ENCODE results near the gene SLC16A3.
"Not testable (repeated sequence)": the region's sequence is repeated elsewhere in the genome, so short reads cannot be mapped to it uniquely, and the experiment has no call there.

Gene SLC16A3

DNA sequence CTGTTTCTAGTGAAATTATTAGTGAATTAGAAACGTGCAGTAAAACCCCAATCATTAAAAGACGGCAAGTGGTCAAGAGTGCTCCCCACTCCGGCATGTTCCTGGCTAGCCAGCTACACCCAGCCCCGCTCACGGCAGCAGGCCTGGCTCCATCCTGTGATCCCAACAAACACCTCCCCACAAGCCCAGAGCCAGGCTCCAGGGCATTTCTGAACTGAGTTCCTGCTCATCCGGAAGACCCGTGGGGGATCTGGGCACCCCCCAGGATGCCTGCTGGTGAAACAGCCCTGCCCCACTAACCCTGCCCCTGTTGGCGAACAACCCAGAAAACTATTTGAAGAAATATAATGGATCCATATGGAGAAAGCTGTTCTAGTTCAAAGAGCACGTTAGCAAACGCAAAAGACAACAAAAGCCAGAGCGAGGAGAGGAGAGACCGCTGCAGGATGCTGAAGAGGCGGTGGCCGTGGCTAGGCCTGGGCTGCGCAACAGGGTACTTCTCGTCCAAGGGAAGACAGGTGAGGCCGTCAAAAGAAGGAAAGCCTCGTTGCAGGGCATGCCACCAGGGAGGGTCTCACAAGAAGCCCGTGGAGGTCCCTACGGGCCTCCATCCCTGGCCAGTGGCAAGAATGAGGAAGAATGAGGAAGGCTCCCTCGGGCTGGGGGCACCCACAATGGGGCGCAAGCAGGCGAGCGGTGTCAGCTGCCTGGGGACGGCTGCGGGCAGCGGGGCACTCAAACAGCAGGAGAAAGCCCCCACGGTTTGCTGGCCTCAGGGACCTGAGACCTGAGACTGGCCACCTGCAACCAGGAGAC is 19.2 kb downstream of the SLC16A3 start:
- DNase-seq: no peak

DNA sequence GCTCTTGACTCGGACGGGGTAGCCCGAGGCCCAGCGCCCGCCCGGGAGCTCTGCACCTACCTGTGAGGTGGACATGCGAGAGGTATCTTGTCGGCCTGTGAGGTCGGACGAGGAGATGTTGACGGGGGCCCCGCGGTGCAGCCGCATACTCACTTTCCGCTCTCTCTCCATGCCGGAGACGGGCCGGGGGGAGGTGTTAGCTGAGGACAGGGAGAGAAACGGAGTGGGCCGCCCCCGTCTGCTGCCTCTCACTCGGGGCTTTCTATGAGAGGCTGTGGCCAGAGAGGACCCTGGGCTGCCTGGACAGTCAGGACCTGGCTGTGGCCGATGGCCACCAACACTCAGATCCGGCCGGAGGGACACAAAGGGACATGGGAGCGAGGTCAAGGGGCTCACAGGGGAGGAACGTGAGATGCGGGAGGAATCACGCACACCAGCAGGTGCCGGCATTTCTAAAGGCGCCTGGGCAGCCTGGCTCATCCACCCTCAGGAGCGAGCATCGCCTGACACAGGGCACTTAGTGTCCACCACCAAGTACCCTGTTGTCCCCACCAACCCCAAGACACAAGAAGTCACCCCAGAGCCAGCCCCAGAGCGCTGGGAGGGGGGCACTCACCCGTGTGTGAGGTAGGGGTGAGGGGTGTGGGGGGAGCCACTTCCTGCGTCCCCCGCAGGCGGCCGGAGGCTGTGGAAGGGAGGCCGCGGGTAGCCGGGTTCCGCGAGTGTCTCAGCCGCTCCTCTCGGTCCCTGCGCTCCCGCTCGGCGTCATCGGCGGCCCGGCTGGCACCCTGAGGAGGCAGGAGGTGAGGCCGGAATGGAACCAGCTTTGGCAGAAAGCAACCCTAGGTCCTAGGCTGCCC is 20.2 kb downstream of the SLC16A3 start:
- no peak for DNase-seq

GRCh38 chr17:82249896-82250581 is 21.2 kb downstream of the SLC16A3 start:
- no peak for DNase-seq

DNA sequence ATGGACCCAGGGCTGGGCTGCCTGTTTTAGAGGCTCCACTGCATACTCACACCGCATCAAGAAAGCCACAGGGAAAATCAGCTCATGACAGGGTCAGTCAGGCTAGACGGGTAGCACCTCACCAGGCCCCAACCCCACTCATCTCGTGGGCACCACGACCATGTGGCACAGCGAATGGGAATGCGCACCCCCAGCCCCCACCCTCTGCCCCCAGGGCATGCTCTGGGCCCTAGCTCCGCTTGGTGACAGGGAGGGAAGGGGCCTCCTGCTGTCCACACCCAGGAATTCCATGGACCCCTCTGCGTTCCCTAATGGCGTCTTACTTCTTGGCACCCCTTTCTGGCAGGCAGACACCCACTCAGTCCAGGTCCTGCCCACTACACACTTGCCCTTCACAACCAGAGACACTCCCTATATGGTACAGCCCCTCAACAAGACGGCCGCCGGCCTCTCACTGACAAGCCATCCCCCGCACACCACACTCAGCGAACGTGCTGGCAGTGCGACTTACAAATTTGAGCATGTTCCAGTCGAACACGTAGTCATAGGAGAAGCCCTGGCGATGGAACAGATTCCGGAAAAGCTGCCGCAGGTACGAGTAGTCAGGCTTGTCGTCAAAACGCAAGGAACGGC is 22.1 kb downstream of the SLC16A3 start:
- DNase-seq: no peak

- DNase-seq: no peak
These were observed 23.8 kb downstream of the SLC16A3 start for GRCh38 chr17:82252511-82253178.

GRCh38 chr17:82253179-82253544 is 24.3 kb downstream of the SLC16A3 start:
- DNase-seq: no peak

- DNase-seq: not testable (repeated sequence)
These were observed 25.3 kb downstream of the SLC16A3 start for GRCh38 chr17:82254096-82254495.

- not testable (repeated sequence) for DNase-seq
These were observed 25.9 kb downstream of the SLC16A3 start for GRCh38 chr17:82254746-82255145.

GRCh38 chr17:82255402-82255972 is 26.6 kb downstream of the SLC16A3 start:
- DNase-seq: no peak

DNA sequence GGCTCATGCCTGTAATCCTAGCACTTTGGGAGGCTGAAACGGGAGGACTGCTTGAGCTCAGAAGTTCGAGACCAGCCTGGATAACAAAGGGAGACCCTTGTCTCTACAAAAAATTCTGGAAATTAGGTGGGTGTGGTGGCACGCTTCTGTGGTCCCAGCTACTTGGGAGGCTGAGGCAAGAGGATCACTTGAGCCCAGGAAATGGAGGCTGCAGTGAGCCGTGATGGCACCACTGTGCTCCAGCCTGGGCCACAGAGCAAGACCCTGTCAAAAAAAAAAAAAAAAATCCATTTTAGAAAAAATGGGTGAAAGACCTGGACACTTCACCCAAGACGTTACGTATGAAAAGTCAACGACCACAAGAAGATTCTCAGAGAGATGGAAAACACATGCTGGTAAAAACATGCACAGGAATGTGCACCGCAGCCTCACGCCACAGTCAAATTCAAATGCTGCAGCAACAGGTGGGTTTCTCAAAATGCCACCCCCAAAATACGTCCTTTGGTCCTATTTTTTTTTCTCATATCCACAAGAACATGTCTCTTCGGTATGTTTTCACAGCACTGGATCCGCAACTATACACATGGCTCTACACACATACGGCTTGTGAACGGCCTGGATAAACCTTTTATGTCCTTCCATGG is 27.5 kb downstream of the SLC16A3 start:
- no peak for DNase-seq

DNA sequence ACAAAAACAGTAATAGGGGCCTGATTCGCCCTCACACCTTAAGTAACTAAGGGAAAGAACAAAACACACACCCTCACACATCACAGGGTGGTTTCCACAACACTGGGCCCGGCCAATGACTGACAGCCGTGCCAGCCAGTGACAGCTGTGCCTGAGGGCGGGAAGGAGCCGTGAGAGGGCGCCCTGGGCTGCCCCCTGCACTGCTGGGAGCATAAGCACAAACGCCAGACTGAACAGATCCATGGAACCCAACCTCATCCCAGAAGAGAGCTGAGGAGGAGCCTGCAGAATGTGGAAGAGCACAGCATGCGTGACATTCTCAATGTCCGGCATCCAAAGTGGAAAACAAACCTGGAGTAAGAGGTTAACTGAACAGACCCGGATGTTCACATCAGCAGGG is 28.6 kb downstream of the SLC16A3 start:
- DNase-seq: peak; percentile 75

- no peak for DNase-seq
These were observed 29.7 kb downstream of the SLC16A3 start for GRCh38 chr17:82258555-82258954.

GRCh38 chr17:82259972-82260961 is 31.4 kb downstream of the SLC16A3 start:
- DNase-seq: not testable (repeated sequence)

DNA sequence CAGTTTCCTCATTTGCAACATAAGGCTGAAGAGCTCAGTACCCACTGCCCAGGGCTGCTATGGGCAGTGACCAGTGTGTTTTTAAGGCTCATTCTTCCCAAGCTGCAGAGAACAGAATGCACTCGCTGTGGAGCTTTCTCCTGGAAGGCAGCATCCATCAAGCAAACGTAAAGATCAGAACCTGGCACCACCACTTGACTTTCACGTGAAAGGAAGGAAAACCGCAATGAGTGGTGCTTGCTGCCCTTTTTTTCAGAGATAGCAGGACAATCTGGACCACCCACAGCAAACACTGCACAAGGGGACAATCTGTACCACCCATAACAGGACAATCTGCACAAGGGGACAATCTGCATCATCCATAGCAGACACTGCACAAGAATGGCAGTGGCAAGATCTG is 33.5 kb downstream of the SLC16A3 start:
- no peak for DNase-seq

- DNase-seq: no peak
These were observed 34.8 kb downstream of the SLC16A3 start for GRCh38 chr17:82263641-82264040.

DNA sequence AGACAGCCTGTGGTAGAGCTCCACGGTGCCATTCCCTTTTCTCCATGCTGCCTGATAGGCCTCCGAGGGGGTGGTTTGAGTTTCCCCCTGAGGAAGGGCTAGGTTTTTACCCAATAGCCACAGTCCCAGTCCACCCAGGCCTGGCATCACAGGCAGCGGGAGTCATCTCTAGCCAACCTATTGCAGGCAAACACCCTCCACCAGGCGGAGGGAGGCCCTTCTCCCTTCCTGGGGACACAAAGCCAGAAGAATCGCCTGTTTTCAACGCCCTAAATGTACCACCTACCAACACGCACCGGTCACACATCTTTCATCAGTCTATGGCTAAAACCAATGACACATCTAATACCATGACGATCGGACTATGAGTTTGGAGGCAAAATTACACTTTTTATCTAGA is 37.3 kb downstream of the SLC16A3 start:
- no peak for DNase-seq

GRCh38 chr17:82267575-82268379 is 38.9 kb downstream of the SLC16A3 start:
- DNase-seq: peak; percentile 73

- DNase-seq: no peak
These were observed 40.5 kb downstream of the SLC16A3 start for GRCh38 chr17:82269138-82269881.
